H9 (cell line): ENCODE measurements around the gene OTUD3. TPM values are rescaled to one million over a fixed set of nuclear protein-coding genes. Genes with fewer than 3 reads are reported as not detected.

Experiments
- DNase-seq: peaks from one replicate; pipeline ENCODE4 v3.0.0-alpha.2; 2017
- H2AFZ ChIP-seq: one replicate; pipeline ENCODE4 v1.6.1; 2013; ENCODE audit warnings: mild to moderate bottlenecking, low read length, control low read depth, moderate library complexity
- H2AK5ac ChIP-seq: 2 replicates; pipeline ENCODE4 v1.6.1; 2013; ENCODE audit warnings: low read length, control low read depth, mixed read lengths; ENCODE audit not compliant: insufficient read length
- H2BK120ac ChIP-seq: one replicate; pipeline ENCODE4 v1.6.1; 2013; ENCODE audit warnings: low read depth, mild to moderate bottlenecking, low read length, control low read depth, inconsistent platforms; ENCODE audit not compliant: poor library complexity, severe bottlenecking
- H2BK12ac ChIP-seq: 2 replicates; pipeline ENCODE4 v1.6.1; 2013; ENCODE audit warnings: low read length, control low read depth, mixed read lengths, low read depth; ENCODE audit not compliant: insufficient read length
- H2BK15ac ChIP-seq: 2 replicates; pipeline ENCODE4 v1.6.1; 2013; ENCODE audit warnings: low read depth, low read length, control low read depth
- H2BK20ac ChIP-seq: one replicate; pipeline ENCODE4 v1.6.1; 2013; ENCODE audit warnings: low read depth, mild to moderate bottlenecking, low read length, control low read depth, inconsistent platforms; ENCODE audit not compliant: poor library complexity, severe bottlenecking
- H2BK5ac ChIP-seq: 2 replicates; pipeline ENCODE4 v1.6.1; 2013; ENCODE audit warnings: low read length, control low read depth, mixed read lengths; ENCODE audit not compliant: insufficient read length
- H3K14ac ChIP-seq: 2 replicates; pipeline ENCODE4 v1.6.1; 2013; ENCODE audit warnings: low read length, control low read depth; ENCODE audit not compliant: insufficient read depth
- H3K18ac ChIP-seq: 2 replicates; pipeline ENCODE4 v1.6.1; 2013; ENCODE audit warnings: low read depth, mild to moderate bottlenecking, mixed read lengths, low read length, control low read depth; ENCODE audit not compliant: insufficient read length
- H3K23ac ChIP-seq: 2 replicates; pipeline ENCODE4 v1.6.1; 2013; ENCODE audit warnings: low read length, control low read depth, mixed read lengths, low read depth; ENCODE audit not compliant: insufficient read length
- H3K23me2 ChIP-seq: 2 replicates; pipeline ENCODE4 v1.6.1; 2013; ENCODE audit warnings: low read depth, mild to moderate bottlenecking, mixed read lengths, low read length, control low read depth; ENCODE audit not compliant: insufficient read length, poor library complexity, severe bottlenecking
- H3K27ac ChIP-seq: 2 replicates; pipeline ENCODE4 v1.5.1; 2013; ENCODE audit warnings: low read length, control low read depth, mixed read lengths, low read depth; ENCODE audit not compliant: insufficient read length
- H3K27me3 ChIP-seq: 2 replicates; pipeline ENCODE4 v1.6.1; 2013; ENCODE audit warnings: low read length, control low read depth, inconsistent platforms; ENCODE audit not compliant: insufficient read depth
- H3K4ac ChIP-seq: 2 replicates; pipeline ENCODE4 v1.6.1; 2013; ENCODE audit warnings: low read depth, mild to moderate bottlenecking, control low read depth, inconsistent platforms, low read length, moderate library complexity
- H3K4me1 ChIP-seq: 2 replicates; pipeline ENCODE4 v1.6.1; 2013; ENCODE audit warnings: low read length, control low read depth, inconsistent platforms; ENCODE audit not compliant: insufficient read depth
- H3K4me2 ChIP-seq: 2 replicates; pipeline ENCODE4 v1.6.1; 2013; ENCODE audit warnings: low read length, control low read depth, mixed read lengths; ENCODE audit not compliant: insufficient read length, insufficient read depth
- H3K56ac ChIP-seq: 2 replicates; pipeline ENCODE4 v1.6.1; 2013; ENCODE audit warnings: low read depth, mild to moderate bottlenecking, mixed read lengths, low read length, control low read depth; ENCODE audit not compliant: insufficient read length
- H3K79me1 ChIP-seq: 2 replicates; pipeline ENCODE4 v1.6.1; 2013; ENCODE audit warnings: low read depth, mild to moderate bottlenecking, moderate library complexity, low read length, control low read depth, inconsistent platforms; ENCODE audit not compliant: insufficient read depth, poor library complexity, severe bottlenecking
- H3K79me2 ChIP-seq: 2 replicates; pipeline ENCODE4 v1.6.1; 2013; ENCODE audit warnings: low read length, control low read depth, inconsistent platforms; ENCODE audit not compliant: insufficient read depth
- H3K9ac ChIP-seq: 2 replicates; pipeline ENCODE4 v1.6.1; 2013; ENCODE audit warnings: low read length, control low read depth, mixed read lengths; ENCODE audit not compliant: insufficient read length; ENCODE audit errors: extremely low read depth
- H3K9me3 ChIP-seq: one replicate; pipeline ENCODE4 v1.6.1; 2013; ENCODE audit warnings: low read depth, low read length, inconsistent platforms; ENCODE audit not compliant: control insufficient read depth
- H3T11ph ChIP-seq: one replicate; pipeline ENCODE4 v1.6.1; 2013; ENCODE audit warnings: mild to moderate bottlenecking, low read length, control low read depth, inconsistent platforms
- H4K20me1 ChIP-seq: one replicate; pipeline ENCODE4 v1.6.1; 2013; ENCODE audit not compliant: control insufficient read depth, insufficient read length, insufficient read depth
- H4K5ac ChIP-seq: 2 replicates; pipeline ENCODE4 v1.6.1; 2013; ENCODE audit warnings: low read depth, mild to moderate bottlenecking, mixed read lengths, low read length, control low read depth; ENCODE audit not compliant: insufficient read length
- H4K8ac ChIP-seq: replicated peaks from 2 replicates; pipeline ENCODE4 v1.6.1; 2013; ENCODE audit warnings: low read length, control low read depth, mixed read lengths, low read depth; ENCODE audit not compliant: insufficient read length
- H4K91ac ChIP-seq: 2 replicates; pipeline ENCODE4 v1.6.1; 2013; ENCODE audit warnings: low read depth, mild to moderate bottlenecking, moderate library complexity, mixed read lengths, low read length, control low read depth; ENCODE audit not compliant: insufficient read length
- H3K27ac Mint-ChIP-seq, 3 experiments: 2 replicates in 2 of 3; 3 replicates in 1 of 3; pipeline ENCODE4 v1.8.0; 2020 to 2021; ENCODE audit warnings: mixed read lengths in 3 of 3, mild to moderate bottlenecking in 1 of 3, moderate library complexity in 1 of 3
- H3K27me3 Mint-ChIP-seq: 2 replicates; pipeline ENCODE4 v1.8.0; 2021; ENCODE audit warnings: low read depth, mild to moderate bottlenecking, moderate library complexity, mixed read lengths
- H3K36me3 Mint-ChIP-seq, 3 experiments: 2 replicates in 2 of 3; 3 replicates in 1 of 3; pipeline ENCODE4 v1.8.0; 2020 to 2021; ENCODE audit warnings: low read depth in 3 of 3, mixed read lengths in 3 of 3; ENCODE audit not compliant: insufficient read depth in 1 of 3
- H3K4me1 Mint-ChIP-seq, 2 experiments: 2 replicates each; pipeline ENCODE4 v1.8.0; 2020; ENCODE audit warnings: mixed read lengths in 2 of 2
- H3K4me3 Mint-ChIP-seq, 2 experiments: 2 replicates in 1 of 2; 3 replicates in 1 of 2; pipeline ENCODE4 v1.8.0; 2020 to 2021; ENCODE audit warnings: mild to moderate bottlenecking in 2 of 2, mixed read lengths in 2 of 2, moderate library complexity in 1 of 2
- H3K9me3 Mint-ChIP-seq, 2 experiments: 2 replicates in 1 of 2; 3 replicates in 1 of 2; pipeline ENCODE4 v1.8.0; 2020; ENCODE audit warnings: mild to moderate bottlenecking in 2 of 2, mixed read lengths in 2 of 2, moderate library complexity in 1 of 2
- CTCF ChIP-seq: fragments of 200-600 bp; sonication (generic); conservative IDR thresholded peaks from 3 replicates; pipeline ENCODE4 v1.8.0; 2021; ENCODE audit warnings: antibody characterized with exemption, mild to moderate bottlenecking
- WGBS: extraction: QIAGEN DNeasy Blood & Tissue Kit; methylation state at CpG from one replicate; pipeline ENCODE4 v1.1.7; 2013; ENCODE audit warnings: missing lambda C conversion rate, low lambda C conversion rate, mixed read lengths; ENCODE audit not compliant: insufficient read length; ENCODE audit errors: extremely low coverage; 5-methylcytosine and 5-hydroxymethylcytosine counted together
- total RNA-seq: library from RNA; stranded (reverse); gene quantifications from 2 replicates; pipeline ENCODE4 v1.2.1, GENCODE V29; 2021

The OTUD3 gene
- total RNA-seq, 1 experiment from 2014 or later = 12.0 TPM

GRCh38 chr1:19893687-19894086 is 11.5 kb downstream of the OTUD3 start:
- Histone ChIP-seq H3K23ac (no peak overlapping the region), H2BK20ac (no peak overlapping the region), H3K9me3 (no peaks in the 10 kb centered on the region), H3K4me1 (no peaks in the 10 kb centered on the region), H3K27me3 (no peaks in the 10 kb centered on the region), H3K18ac (no peak overlapping the region), H4K5ac (no peak overlapping the region), H2BK15ac (no peak overlapping the region), H3K23me2 (no peaks in the 10 kb centered on the region), H2BK5ac (no peak overlapping the region), H3K79me2 (no peaks in the 10 kb centered on the region; the same call in 1 of the 2 replicates), H4K8ac (no peak overlapping the region), H2AK5ac (no peak overlapping the region), H4K91ac (no peak overlapping the region), H2BK12ac (no peak overlapping the region), H3K27ac (no peak overlapping the region), H4K20me1 (no peaks in the 10 kb centered on the region), H3T11ph (no peak overlapping the region), H3K14ac (no peak overlapping the region), H2BK120ac (no peak overlapping the region), H3K9ac (no peak overlapping the region), H3K56ac (no peak overlapping the region), H3K79me1 (peaks cover 5% of the 10 kb centered on the region), H2AFZ (no peak overlapping the region), H3K4ac (no peak overlapping the region), H3K4me2 (no peak overlapping the region)
- Mint-ChIP-seq H3K4me1 (no peaks in the 10 kb centered on the region; a peak in 1 of 4 replicates), H3K27ac (no peak overlapping the region), H3K4me3 (no peak overlapping the region), H3K9me3 (no peaks in the 10 kb centered on the region), H3K27me3 (no peaks in the 10 kb centered on the region), H3K36me3 (peaks cover 12 to 63% (median 53%) of the 10 kb centered on the region in 3 experiments; a peak in 6 of 7 replicates)
- DNase-seq = no peak
- TF ChIP-seq CTCF = no peak
- no CpG with 5 or more reads among the region's 3 CpGs for WGBS
